Suprapubic skin (tissue), 4 donors: ENCODE data around the gene SIPA1L3. TPM values are rescaled to one million over a fixed set of nuclear protein-coding genes. Genes with fewer than 3 reads are reported as not detected.

ENCODE experiments used
- DNase-seq, 2 donors: peaks; one replicate each; pipeline ENCODE4 v3.0.0-alpha.2; 2019; ENCODE audit warnings: low spot score in 2 of 2
- H3K27ac ChIP-seq: fragments of 200-600 bp; sonication (generic); one replicate; pipeline ENCODE4 v1.5.1; 2019
- H3K27me3 ChIP-seq: fragments of 200-600 bp; sonication (generic); one replicate; pipeline ENCODE4 v1.5.1; 2019
- H3K36me3 ChIP-seq: fragments of 200-600 bp; sonication (generic); one replicate; pipeline ENCODE4 v1.5.1; 2019
- H3K4me1 ChIP-seq: fragments of 200-600 bp; sonication (generic); one replicate; pipeline ENCODE4 v1.5.1; 2019
- H3K4me3 ChIP-seq: fragments of 200-600 bp; sonication (generic); one replicate; pipeline ENCODE4 v1.5.1; 2019; ENCODE audit warnings: mild to moderate bottlenecking
- H3K9me3 ChIP-seq: fragments of 200-600 bp; sonication (generic); one replicate; pipeline ENCODE4 v1.5.1; 2019
- EP300 ChIP-seq: sonication (generic); formaldehyde crosslinking; IDR thresholded peaks from one replicate; pipeline ENCODE4 v1.6.1; 2017; ENCODE audit warnings: antibody characterized with exemption
- POLR2A ChIP-seq, 2 donors: fragments of 450-650 bp; IDR thresholded peaks; one replicate each; pipeline ENCODE4 v1.6.1; 2017; ENCODE audit warnings: antibody characterized with exemption in 2 of 2, mild to moderate bottlenecking in 2 of 2, moderate library complexity in 2 of 2
- POLR2AphosphoS5 ChIP-seq, 3 donors: sonication (generic); formaldehyde crosslinking; IDR thresholded peaks; one replicate each; pipeline ENCODE4 v1.6.1; 2017; ENCODE audit warnings: antibody characterized with exemption in 3 of 3
- WGBS: methylation state at CpG from one replicate; pipeline ENCODE4 v1.1.5; 2018; 5-methylcytosine and 5-hydroxymethylcytosine counted together
- total RNA-seq, 4 donors: library from RNA; depleted of rRNA; stranded (reverse); fragments of >200 nt; gene quantifications; one replicate each; pipeline ENCODE4 v1.1.0, GENCODE V29; 2016
- TF ChIP-seq, protein P1 (sequence below), 2 donors: fragments of 200-600 bp in 1 of 2; fragments of 450-650 bp in 1 of 2; sonication (generic) in 1 of 2; IDR thresholded peaks; one replicate each; pipeline ENCODE4 v1.5.1; 2016 to 2019; ENCODE audit warnings: antibody characterized with exemption in 2 of 2, mild to moderate bottlenecking in 1 of 2, moderate library complexity in 1 of 2

The SIPA1L3 gene
- total RNA-seq, 4 donors from 2014 or later: 52.6 to 92.1 (median 81.8) TPM

DNA sequence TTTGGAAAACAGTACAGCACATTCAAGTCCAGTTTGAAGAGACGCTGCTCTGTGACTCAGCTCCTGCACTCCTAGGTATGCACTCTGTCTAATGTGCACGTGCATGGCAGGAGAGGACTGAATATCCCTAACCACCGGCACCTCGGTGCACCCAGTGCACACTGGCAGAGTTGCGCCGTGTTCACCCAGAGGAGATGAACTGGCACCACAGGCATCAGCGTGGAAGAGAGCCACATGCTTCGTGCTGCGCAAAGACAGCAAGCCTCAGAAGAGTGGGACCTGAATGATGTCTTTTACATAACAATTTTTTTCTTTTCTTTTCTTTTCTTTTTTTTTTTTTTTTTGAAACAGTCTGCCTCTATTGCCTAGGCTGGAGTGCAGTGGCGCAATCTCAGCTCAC is 194.7 kb downstream of the SIPA1L3 start:
- no peaks in the 10 kb centered on the region for H3K9me3 ChIP-seq

DNA sequence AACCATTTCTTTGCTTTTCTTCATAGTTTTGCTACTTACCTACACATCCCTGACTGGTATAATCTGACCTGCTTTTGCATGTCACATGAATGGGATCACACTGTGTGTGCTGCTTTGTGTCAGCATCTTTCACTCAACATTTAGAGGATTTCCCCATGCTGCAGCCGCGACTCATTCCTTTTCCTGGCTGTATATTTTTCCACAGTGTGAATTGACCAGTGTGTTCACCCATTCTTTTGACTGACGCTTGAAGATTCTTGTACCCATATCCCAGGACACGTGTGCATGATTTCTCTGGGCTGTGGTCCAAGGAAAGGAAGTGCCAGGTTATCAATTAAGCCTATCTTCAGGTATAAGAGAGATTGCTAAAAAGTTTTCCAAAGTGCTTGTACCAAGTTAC is 198.6 kb downstream of the SIPA1L3 start:
- no peak for DNase-seq
- H3K36me3 ChIP-seq: peaks cover 85% of the 10 kb centered on the region
- no peak overlapping the region for H3K27ac ChIP-seq
- H3K4me3 ChIP-seq: no peak overlapping the region
- H3K4me1 ChIP-seq: no peaks in the 10 kb centered on the region
- TF ChIP-seq, protein P1, sequence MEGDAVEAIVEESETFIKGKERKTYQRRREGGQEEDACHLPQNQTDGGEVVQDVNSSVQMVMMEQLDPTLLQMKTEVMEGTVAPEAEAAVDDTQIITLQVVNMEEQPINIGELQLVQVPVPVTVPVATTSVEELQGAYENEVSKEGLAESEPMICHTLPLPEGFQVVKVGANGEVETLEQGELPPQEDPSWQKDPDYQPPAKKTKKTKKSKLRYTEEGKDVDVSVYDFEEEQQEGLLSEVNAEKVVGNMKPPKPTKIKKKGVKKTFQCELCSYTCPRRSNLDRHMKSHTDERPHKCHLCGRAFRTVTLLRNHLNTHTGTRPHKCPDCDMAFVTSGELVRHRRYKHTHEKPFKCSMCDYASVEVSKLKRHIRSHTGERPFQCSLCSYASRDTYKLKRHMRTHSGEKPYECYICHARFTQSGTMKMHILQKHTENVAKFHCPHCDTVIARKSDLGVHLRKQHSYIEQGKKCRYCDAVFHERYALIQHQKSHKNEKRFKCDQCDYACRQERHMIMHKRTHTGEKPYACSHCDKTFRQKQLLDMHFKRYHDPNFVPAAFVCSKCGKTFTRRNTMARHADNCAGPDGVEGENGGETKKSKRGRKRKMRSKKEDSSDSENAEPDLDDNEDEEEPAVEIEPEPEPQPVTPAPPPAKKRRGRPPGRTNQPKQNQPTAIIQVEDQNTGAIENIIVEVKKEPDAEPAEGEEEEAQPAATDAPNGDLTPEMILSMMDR (IDR thresholded peaks at IDR 0.05): no peak
- no peak for TF ChIP-seq EP300
- no peak for TF ChIP-seq POLR2A (IDR thresholded peaks at IDR 0.05)
- TF ChIP-seq POLR2AphosphoS5 (IDR thresholded peaks at IDR 0.05): no peak
- H3K9me3 ChIP-seq: no peaks in the 10 kb centered on the region
- no peaks in the 10 kb centered on the region for H3K27me3 ChIP-seq
- WGBS: 85% methylated on average over 4 of the region's 4 CpGs

More for the DNA sequence above, 194.7 kb downstream of the SIPA1L3 start:
- H3K4me3 ChIP-seq: no peak overlapping the region
- WGBS: 94% methylated on average over 10 of the region's 10 CpGs
- H3K4me1 ChIP-seq: no peaks in the 10 kb centered on the region
- DNase-seq: no peak
- TF ChIP-seq, protein P1 (IDR thresholded peaks at IDR 0.05): no peak
- TF ChIP-seq EP300: no peak
- TF ChIP-seq POLR2A (IDR thresholded peaks at IDR 0.05): no peak
- TF ChIP-seq POLR2AphosphoS5 (IDR thresholded peaks at IDR 0.05): no peak
- peaks cover 65% of the 10 kb centered on the region for H3K36me3 ChIP-seq
- H3K27me3 ChIP-seq: no peaks in the 10 kb centered on the region
- H3K27ac ChIP-seq: no peak overlapping the region

DNA sequence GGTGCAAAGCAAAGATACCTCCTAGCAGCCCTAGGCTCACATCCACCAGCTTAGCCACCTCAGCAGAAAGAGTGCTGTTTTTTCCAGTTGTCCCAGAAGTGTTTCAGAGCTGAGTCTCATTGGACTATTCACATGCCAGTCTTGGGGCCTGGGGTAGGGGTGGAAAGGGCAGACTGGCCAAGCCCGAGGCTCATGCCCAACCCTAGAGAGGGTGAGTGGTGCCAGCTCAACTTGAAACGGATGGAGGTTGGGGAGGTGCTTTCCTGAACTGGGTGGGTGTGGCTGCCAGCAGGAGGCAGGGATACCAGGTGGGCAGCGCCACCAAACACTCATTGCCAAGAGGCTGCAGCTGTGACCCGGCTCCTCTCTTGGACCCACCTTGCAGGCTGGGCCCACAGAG is 200.1 kb downstream of the SIPA1L3 start:
- 61% methylated on average over 4 of the region's 4 CpGs for WGBS

DNA sequence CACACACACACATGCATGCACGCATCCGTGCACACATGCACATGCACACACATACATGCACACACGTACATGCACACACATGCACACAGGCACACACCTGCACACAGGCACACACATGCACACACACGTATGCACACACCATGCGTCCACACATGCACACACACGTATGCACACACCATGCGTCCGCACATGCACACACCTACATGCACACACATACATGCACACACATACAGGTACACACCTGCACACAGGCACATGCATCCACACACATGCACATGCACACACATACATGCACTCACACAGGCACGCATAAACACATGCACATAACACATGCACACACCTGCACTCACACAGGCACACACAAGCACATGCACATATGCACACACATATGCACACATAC is 204.9 kb downstream of the SIPA1L3 start:
- Histone ChIP-seq H3K27ac (no peak overlapping the region), H3K27me3 (no peaks in the 10 kb centered on the region), H3K9me3 (no peaks in the 10 kb centered on the region), H3K4me3 (no peak overlapping the region), H3K4me1 (no peaks in the 10 kb centered on the region), H3K36me3 (peaks cover 83% of the 10 kb centered on the region)
- 96% methylated on average over 9 of the region's 9 CpGs for WGBS
- TF ChIP-seq EP300 (no peak), POLR2AphosphoS5 (IDR thresholded peaks at IDR 0.05) (no peak), POLR2A (IDR thresholded peaks at IDR 0.05) (no peak)
- TF ChIP-seq, protein P1 (IDR thresholded peaks at IDR 0.05): no peak
- DNase-seq: no peak

More for the DNA sequence above, 200.1 kb downstream of the SIPA1L3 start:
- Histone ChIP-seq H3K36me3 (peaks cover 85% of the 10 kb centered on the region), H3K4me3 (no peak overlapping the region), H3K27me3 (no peaks in the 10 kb centered on the region), H3K9me3 (no peaks in the 10 kb centered on the region), H3K27ac (no peak overlapping the region), H3K4me1 (no peaks in the 10 kb centered on the region)
- DNase-seq: no peak
- TF ChIP-seq EP300 (no peak), POLR2A (IDR thresholded peaks at IDR 0.05) (no peak), POLR2AphosphoS5 (IDR thresholded peaks at IDR 0.05) (no peak)
- TF ChIP-seq, protein P1 (IDR thresholded peaks at IDR 0.05): no peak

DNA sequence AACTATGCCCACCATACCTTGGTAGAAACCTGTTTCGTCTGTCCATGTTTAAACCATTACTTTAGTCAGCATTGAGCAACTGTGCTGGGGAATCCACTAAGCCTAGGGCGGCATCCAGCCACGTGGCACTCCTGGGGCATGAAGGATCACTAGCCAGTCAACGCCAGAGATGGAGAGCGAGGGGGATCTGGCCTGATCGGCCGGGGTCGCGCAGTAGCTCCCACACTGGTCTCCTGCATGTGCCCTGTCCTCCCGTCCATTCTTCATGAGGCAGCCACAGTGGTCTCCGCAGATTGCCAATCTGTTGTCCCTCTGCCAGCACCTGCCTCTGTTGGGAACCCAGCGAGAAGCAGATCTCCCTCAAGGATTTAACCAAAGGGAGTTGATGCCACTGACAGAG is 207.6 kb downstream of the SIPA1L3 start:
- 92% methylated on average over 11 of the region's 12 CpGs for WGBS
- TF ChIP-seq POLR2AphosphoS5 (IDR thresholded peaks at IDR 0.05) (no peak), EP300 (no peak), POLR2A (IDR thresholded peaks at IDR 0.05) (no peak)
- TF ChIP-seq, protein P1 (IDR thresholded peaks at IDR 0.05): no peak
- DNase-seq: no peak
- no peaks in the 10 kb centered on the region for H3K9me3 ChIP-seq
- no peak overlapping the region for H3K4me3 ChIP-seq
- no peak overlapping the region for H3K27ac ChIP-seq
- no peaks in the 10 kb centered on the region for H3K27me3 ChIP-seq
- no peaks in the 10 kb centered on the region for H3K4me1 ChIP-seq
- peaks cover 80% of the 10 kb centered on the region for H3K36me3 ChIP-seq
